Fibroblast of skin of abdomen (primary cell): ENCODE results near the gene TMSB15A. TPM values are rescaled to one million over a fixed set of nuclear protein-coding genes. Genes with fewer than 3 reads are reported as not detected.
"Not testable (repeated sequence)": the region's sequence is repeated elsewhere in the genome, so short reads cannot be mapped to it uniquely, and the experiment has no call there.

Source experiments
- DNase-seq: peaks from one replicate; pipeline ENCODE4 v3.0.0-alpha.2; 2013
- polyA plus RNA-seq, 2 experiments: library from polyadenylated mRNA; unstranded; fragments of 120-200 nt; gene quantifications; one replicate each; pipeline ENCODE4 v1.2.1, GENCODE V29; 2013; ENCODE audit not compliant: insufficient read length in 2 of 2

TMSB15A gene
- polyA plus RNA-seq (2013, experiment 1 of 2; ENCODE audit: insufficient read length): 21.9 TPM
- 21.3 TPM for polyA plus RNA-seq (2013, experiment 2 of 2; ENCODE audit: insufficient read length)

DNA sequence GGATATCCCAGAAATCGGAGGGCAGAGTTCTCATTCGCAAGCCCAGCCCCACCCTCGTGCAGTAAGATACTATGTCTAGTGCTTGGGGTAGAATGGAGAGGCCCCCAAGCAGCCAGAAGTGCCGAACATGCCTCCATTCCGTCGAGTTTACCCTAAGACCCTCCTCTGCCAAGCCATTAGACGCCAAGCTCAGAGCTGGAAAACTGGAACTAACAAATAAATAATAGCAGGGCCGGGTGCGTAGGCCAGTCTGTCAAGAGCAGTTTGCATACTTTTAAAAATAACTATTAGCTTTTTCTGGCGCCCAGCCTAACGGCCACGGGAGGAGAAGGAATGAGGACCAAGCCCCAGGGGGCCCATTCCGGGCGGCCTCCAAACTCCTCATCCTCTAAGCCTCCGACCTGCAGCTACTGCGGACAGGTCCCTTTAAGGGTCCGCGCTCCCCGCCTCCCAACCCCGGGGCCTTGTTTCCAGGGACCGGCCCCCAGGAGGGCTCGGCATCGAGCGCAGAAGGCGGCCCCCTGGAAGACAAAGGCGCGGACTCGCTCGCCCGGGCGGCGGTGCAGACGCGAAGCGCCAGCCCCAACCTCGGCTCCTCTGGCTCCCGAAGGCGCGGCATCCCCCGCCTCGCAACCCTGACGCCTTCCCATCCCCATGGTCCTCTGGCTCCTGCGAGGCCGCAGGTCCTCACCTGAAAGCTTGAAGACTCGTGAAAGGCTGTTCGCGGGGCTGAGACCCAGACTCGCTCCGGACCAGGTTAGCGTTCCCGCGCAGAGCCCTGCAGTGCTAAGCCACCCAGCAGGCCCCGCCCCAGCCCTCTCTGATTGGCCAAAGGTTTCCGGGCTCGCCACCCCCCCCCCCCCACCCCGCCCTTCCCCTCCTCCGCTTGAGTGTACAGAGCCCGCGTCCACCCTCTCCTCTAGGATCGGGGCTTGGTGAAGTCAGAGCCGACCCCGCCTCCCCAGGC is at the start of gene TMSB15A:
TSS of gene TMSB15A (minus strand) at position 765 of the 967 bp plus-strand sequence.
- DNase-seq: peak; percentile 57

- no peak for DNase-seq
Observed at GRCh38 chrX:102560423-102561068, 44.0 kb upstream of the TMSB15A start.

DNA sequence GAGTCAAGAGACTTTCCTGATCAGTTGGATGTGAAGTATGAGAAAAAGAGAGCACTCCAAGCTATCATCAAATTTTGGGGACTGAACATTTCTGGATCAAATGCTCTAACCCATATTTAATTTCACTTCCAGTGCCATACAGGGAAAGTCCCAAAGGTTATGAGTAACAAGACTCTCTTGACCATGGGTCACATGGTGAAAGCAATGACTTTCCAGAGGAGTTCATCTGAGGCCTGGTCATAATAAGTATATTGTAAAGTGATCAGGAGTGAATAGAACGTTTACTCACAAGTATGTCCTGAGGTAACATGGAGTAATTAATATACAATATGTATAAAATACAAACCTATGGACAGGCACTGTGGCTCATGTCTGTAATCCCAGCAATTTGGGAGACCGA is 42.1 kb upstream of the TMSB15A start:
- no peak for DNase-seq

GRCh38 chrX:102548231-102548630 is 31.7 kb upstream of the TMSB15A start:
- DNase-seq: no peak

DNA sequence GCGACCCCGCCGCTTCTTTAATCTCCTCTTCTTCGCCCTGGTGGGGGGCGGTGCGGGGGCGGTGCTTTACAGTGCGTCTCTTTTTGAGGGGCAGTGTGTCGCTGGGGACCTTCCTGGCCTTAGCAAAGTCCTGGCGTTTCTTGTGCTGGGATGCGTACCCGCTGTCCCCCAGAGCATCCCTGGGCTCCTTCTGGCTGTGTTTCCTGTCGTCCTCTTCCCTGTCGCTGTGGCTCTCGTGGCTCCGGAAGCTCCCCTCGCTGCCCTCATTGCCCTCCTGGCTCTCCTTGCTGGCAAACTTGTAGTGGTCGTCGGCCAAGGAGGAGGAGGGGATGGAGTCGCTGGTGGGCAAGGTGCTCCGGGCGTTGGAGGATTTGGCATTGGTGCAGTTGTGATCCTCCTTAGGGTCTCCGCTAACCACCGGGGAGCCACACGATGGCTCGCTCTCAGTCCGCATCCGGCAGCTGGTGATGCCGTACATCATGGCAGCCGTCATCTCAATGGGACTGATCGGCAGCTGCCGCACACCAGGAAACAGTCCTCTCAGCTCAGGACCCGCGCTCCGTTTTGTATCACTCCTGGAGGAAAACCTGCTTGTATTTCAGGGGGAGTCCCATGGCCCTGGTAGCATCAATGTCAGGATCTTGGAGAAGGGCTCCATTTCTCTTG is 30.4 kb upstream of the TMSB15A start:
- DNase-seq: peak; percentile 0

GRCh38 chrX:102546175-102546574 is 29.6 kb upstream of the TMSB15A start:
- DNase-seq: not testable (repeated sequence)

DNA sequence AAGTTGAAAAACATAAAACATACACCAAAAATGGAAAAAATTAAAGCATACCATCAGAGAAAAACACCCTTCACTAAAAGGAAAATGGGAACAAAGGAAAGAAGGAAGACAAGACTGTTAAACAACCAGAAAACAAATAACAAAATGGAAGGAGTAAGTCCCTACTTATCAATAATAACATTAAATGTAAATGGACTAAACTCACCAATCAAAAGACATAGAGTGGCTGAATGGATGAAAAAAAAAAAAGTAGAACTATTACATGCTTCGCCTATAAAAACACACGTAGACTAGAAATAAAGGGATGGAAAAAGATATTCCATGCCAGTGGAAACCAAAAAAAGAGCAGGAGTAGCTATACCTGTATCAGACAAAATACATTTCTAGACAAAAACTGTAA is 19.4 kb upstream of the TMSB15A start:
- no peak for DNase-seq

DNA sequence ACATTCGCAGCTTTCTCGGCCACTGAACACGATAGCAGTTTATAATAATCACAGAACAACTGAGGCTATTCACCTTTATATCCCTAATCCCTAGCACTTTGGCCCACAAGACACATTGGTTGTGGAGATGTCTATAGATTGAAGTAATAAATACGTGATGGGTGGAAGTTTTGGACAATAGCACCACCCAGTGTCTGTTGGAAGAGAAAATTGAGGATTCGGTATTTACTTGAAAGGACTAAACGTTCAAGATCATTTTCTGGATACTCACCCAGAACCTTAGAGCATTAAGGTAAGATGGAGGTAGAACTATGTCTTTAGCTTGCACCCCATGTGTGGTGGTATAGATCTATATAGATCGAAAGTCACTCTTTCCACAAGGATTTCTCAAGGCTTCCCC is 787 bp upstream of the TMSB15A start:
- DNase-seq: peak; percentile 25

DNA sequence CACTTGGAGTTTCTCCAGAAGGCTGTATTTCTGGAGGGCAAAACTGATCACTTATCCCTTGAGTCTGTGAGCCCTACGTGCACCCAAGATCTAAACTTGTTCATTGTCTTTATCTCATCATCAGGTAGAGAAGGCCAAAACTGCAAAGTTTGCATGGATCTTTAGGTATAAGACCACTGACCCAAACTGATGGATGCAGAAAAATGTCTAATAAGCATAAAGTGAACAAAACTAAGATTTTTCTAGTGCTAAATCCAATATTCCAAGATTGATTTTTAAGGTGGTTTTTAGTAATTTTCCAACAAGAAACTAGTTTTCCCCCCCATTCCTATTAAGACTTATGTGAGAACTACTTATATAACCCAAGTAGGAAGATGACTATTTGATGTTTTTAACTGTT is 2.0 kb downstream of the TMSB15A start:
- no peak for DNase-seq

GRCh38 chrX:102498732-102499131 is 17.8 kb downstream of the TMSB15A start:
- DNase-seq: no peak

- peak; percentile 4 for DNase-seq
Observed at GRCh38 chrX:102491766-102492165, 24.8 kb downstream of the TMSB15A start.

GRCh38 chrX:102478765-102479164 is 37.8 kb downstream of the TMSB15A start:
- DNase-seq: not testable (repeated sequence)

DNA sequence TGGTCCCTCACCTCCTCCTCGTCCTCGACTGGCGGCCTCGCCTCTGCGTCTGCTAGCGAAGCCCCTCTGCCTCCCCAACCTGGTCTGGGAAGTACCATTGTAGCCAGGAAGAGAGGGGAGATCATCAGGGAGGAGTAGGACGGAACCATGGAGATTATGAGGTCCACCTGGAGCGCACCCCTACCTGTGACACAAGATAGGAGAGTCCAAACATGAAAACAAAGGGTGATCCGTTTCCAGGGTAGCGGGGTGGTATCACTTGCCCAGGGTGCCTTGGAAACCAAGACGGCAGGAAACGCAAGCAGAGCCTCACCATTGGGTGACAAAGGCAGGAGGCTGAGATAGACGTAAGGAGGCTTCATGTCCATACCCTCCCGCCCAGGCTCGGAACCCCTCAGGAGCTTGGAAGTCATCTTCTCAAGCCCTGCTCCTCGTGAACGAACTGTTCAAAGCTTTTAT is 44.7 kb downstream of the TMSB15A start, which contains the start of gene TCP11X2:
TSS of gene TCP11X2 (minus strand) at position 51 of the 459 bp plus-strand sequence.
- DNase-seq: not testable (repeated sequence)

DNA sequence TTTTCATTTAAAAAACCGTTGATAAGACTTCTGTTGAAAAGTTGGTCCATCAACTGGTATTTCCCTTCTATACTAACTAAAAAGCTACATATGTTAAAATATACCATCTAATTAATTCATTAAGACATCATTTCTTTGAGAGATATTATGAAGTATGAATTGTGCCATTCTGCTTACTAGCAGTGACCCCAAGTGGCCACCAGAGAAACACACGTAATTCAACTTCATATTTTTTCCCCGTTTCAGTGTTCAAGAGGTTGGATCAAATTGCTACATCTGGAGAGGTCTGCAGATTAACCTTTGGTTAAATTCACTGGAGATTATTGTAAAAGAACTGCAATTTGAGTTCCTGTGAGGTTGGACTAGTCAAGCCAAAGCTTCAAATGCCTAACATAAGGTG is 46.3 kb downstream of the TMSB15A start:
- DNase-seq: not testable (repeated sequence)
